ENCODE results near the gene PPARA. TPM values are rescaled to one million over a fixed set of nuclear protein-coding genes. Genes with fewer than 3 reads are reported as not detected.

Gene PPARA
- total RNA-seq, 4 donors from 2014 or later = 26.9 to 41.9 (median 37.4) TPM

- no peak for DNase-seq
- H3K4me1 ChIP-seq = no peaks in the 10 kb centered on the region
- H3K27me3 ChIP-seq = no peaks in the 10 kb centered on the region
- no peaks in the 10 kb centered on the region for H3K9me3 ChIP-seq
- no peak overlapping the region for H3K27ac ChIP-seq
- no peak overlapping the region for H3K4me3 ChIP-seq (replicated peaks in 1 of 3)
- H3K36me3 ChIP-seq = peaks cover 25 to 53% of the 10 kb centered on the region in 2 donors
- intact Hi-C loops (cut with DNase I) = no loop called here
- 88 to 95% methylated on average over 14 to 18 of the region's 22 CpGs for WGBS, 2 donors
- TF ChIP-seq POLR2A (IDR thresholded peaks at IDR 0.05) = no peak
- no peak for TF ChIP-seq CTCF (IDR thresholded peaks at IDR 0.05)
These were observed 128.6 kb downstream of the PPARA start for GRCh38 chr22:46278656-46279645.

- WGBS, 2 donors = 95 to 97% methylated on average over 5 to 10 of the region's 12 CpGs
- Histone ChIP-seq H3K27me3 (no peaks in the 10 kb centered on the region), H3K9me3 (no peaks in the 10 kb centered on the region), H3K4me3 (replicated peaks in 1 of 3) (no peak overlapping the region), H3K27ac (no peak overlapping the region), H3K4me1 (no peaks in the 10 kb centered on the region), H3K36me3 (peaks cover 26 to 55% of the 10 kb centered on the region in 2 donors)
- intact Hi-C loops (cut with DNase I) = no loop called here
- no peak for DNase-seq
- no peak for TF ChIP-seq POLR2A (IDR thresholded peaks at IDR 0.05)
- no peak for TF ChIP-seq CTCF (IDR thresholded peaks at IDR 0.05)
These were observed 129.9 kb downstream of the PPARA start for GRCh38 chr22:46280063-46280817.

GRCh38 chr22:46280999-46281623 lies 130.8 kb downstream of the PPARA start:
- peaks cover 25 to 55% of the 10 kb centered on the region in 2 donors for H3K36me3 ChIP-seq
- H3K4me1 ChIP-seq = no peaks in the 10 kb centered on the region
- no peaks in the 10 kb centered on the region for H3K27me3 ChIP-seq
- no peaks in the 10 kb centered on the region for H3K9me3 ChIP-seq
- no peak for DNase-seq
- no peak overlapping the region for H3K27ac ChIP-seq
- H3K4me3 ChIP-seq (replicated peaks in 1 of 3) = no peak overlapping the region
- intact Hi-C loops (cut with DNase I) = no loop called here
- TF ChIP-seq CTCF (IDR thresholded peaks at IDR 0.05) (no peak), POLR2A (IDR thresholded peaks at IDR 0.05) (no peak)
- WGBS, 2 donors = 81 to 88% methylated on average over 17 to 19 of the region's 19 CpGs

- no peak for DNase-seq
- Histone ChIP-seq H3K27ac (no peak overlapping the region), H3K4me3 (replicated peaks in 1 of 3) (no peak overlapping the region), H3K4me1 (no peaks in the 10 kb centered on the region), H3K9me3 (no peaks in the 10 kb centered on the region), H3K27me3 (no peaks in the 10 kb centered on the region), H3K36me3 (peaks cover 28 to 58% of the 10 kb centered on the region in 2 donors)
- no peak for TF ChIP-seq POLR2A (IDR thresholded peaks at IDR 0.05)
- TF ChIP-seq CTCF (IDR thresholded peaks at IDR 0.05) = no peak
- intact Hi-C loops (cut with DNase I) = no loop called here
- WGBS, 2 donors = 94 to 97% methylated on average over 12 to 13 of the region's 13 CpGs
These were observed 131.7 kb downstream of the PPARA start for GRCh38 chr22:46281866-46282678.
